ENCODE results near the gene STXBP3.
"Not testable (repeated sequence)": the region's sequence is repeated elsewhere in the genome, so short reads cannot be mapped to it uniquely, and the experiment has no call there.

The STXBP3 gene, protein sequence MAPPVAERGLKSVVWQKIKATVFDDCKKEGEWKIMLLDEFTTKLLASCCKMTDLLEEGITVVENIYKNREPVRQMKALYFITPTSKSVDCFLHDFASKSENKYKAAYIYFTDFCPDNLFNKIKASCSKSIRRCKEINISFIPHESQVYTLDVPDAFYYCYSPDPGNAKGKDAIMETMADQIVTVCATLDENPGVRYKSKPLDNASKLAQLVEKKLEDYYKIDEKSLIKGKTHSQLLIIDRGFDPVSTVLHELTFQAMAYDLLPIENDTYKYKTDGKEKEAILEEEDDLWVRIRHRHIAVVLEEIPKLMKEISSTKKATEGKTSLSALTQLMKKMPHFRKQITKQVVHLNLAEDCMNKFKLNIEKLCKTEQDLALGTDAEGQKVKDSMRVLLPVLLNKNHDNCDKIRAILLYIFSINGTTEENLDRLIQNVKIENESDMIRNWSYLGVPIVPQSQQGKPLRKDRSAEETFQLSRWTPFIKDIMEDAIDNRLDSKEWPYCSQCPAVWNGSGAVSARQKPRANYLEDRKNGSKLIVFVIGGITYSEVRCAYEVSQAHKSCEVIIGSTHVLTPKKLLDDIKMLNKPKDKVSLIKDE

DNA sequence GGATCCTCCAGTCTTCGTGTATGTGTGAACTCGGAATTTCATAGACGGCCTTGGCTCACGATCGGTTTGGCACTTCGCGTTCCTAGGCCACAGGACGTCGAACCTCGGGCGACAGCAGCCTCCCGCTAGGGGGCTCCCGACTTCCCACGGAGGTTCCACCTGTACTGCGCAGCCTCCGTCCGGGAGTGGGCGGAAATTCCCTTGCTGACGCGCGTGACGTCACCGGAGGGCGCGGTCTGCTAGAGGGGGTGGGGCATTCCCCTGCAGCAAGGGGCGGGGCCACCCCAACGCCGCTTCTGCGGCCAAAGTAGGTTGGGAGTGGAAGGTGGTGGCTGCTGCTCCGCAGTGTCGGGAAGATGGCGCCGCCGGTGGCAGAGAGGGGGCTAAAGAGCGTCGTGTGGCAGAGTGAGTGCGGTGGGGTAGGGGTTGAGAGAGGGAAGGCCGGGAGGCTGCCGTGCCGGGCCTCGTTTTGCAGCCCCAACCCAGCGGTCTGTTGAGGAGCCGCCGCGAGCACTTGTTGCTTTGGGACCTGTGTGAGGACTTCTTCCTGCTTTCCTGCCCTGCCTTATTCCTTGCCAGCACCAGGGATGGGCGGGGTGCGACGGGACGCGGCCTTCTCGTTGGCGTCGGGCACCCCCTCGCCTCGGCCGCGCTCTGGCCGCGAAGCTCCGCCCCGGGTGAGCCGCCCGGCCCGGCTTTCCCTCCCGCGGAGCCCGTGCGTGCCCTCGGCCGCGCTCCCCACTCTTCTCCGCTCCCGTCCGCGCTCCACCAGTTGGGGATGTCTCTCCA is at the start of gene STXBP3:
Gene STXBP3, plus strand, starts transcription at position 293 of the 789 bp plus-strand sequence. Its CDS starts 64 bp downstream, at position 357.
- DNase-seq = peak; percentile 93

- DNase-seq = no peak
These were observed 46.8 kb upstream of the STXBP3 start for GRCh38 chr1:108699375-108700332.

DNA sequence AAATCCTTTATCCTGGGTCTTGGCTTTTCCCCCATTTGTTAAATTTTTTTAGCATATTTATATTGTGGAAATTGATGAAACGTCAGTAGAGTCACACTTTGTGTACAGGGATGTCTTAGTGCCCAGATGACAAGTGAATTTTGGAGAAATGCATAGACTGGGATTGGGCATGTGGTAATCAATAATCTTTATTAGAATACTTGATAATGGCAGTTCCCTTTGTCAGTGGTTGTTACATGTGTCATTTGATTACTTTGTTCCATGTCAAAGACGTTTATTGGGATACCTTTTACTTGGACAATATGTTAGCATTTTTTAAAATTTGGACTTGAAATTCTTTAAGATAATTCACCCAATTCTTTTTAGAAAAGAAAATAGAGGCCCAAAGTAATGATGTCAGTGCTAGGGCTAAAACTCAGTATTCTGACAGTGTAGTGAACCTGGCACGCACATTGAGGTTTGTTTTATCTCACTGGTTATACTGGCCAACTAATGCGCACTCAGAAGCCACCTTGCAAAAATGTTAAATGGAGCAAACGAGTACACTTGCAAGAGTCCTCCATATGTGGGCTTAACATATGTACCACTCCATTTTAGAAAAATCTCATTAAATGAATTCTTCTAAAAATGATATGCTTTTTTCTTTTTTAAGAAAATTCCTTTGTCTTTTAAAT is 45.2 kb upstream of the STXBP3 start:
- no peak for DNase-seq

- DNase-seq = not testable (repeated sequence)
These were observed 44.4 kb upstream of the STXBP3 start for GRCh38 chr1:108702109-108702508.

GRCh38 chr1:108703939-108704338 is 42.5 kb upstream of the STXBP3 start:
- DNase-seq = no peak

- no peak for DNase-seq
These were observed 42.0 kb upstream of the STXBP3 start for GRCh38 chr1:108704496-108704895.

- DNase-seq = no peak
These were observed 39.8 kb upstream of the STXBP3 start for GRCh38 chr1:108706643-108707042.

GRCh38 chr1:108708691-108709660 is 37.5 kb upstream of the STXBP3 start:
- no peak for DNase-seq

DNA sequence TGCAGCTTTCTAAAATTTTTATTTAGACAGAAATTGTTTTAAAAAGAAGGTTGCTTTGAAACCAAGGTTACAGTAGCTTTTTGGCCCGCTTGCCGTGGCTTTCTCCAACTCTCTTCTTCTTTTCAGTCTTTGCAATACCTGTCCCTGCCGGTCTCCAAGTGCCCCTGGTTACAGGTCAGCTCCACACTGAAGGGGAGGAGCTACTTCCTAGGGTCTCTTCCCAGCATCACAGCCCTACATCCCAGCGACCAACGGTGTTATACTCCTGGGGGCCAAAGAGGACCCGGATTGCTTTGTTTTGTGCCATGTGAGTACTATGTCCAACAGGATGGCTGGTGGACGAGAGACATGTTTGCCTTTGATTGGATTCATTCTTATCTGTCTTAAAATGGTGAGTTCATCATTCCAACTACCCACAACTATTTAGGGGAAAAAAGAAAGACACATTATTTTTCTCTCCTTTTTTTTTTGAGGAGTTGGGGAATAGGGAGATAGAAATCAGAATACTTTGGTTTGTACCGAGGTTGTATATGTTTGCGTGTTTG is 33.8 kb upstream of the STXBP3 start, which contains the start of gene FNDC7:
Gene FNDC7, plus strand, starts transcription at position 303 of the 545 bp plus-strand sequence. Its CDS starts 26 bp downstream, at position 329.
- no peak for DNase-seq

- no peak for DNase-seq
These were observed 30.5 kb upstream of the STXBP3 start for GRCh38 chr1:108715932-108716331.

- DNase-seq = no peak
These were observed 29.8 kb upstream of the STXBP3 start for GRCh38 chr1:108716437-108717230.

DNA sequence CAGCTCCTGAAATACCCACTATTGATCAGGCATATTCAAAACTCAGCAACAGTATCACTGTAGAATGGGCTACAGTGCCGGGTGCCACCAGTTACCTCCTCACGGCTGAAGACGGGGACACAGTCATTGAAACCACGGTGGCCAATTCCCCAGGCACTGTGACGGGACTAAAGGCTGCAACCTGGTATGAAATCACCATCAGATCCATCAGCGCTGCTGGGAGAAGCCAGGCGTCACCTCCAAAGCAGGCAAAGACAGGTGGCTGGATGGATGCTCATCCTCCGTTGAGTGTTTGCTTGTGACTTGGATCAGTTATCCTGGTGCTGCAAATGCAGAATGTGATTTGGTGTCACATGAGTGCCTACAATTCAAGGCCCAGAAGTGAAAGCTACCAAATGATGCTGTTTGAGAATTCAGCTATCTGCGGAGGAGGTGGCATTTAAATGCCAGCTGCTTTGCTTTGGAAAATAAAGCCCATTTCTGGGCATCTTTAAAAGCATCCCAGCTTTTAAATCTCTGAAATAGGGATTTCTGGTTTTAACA is 28.6 kb upstream of the STXBP3 start:
- no peak for DNase-seq

DNA sequence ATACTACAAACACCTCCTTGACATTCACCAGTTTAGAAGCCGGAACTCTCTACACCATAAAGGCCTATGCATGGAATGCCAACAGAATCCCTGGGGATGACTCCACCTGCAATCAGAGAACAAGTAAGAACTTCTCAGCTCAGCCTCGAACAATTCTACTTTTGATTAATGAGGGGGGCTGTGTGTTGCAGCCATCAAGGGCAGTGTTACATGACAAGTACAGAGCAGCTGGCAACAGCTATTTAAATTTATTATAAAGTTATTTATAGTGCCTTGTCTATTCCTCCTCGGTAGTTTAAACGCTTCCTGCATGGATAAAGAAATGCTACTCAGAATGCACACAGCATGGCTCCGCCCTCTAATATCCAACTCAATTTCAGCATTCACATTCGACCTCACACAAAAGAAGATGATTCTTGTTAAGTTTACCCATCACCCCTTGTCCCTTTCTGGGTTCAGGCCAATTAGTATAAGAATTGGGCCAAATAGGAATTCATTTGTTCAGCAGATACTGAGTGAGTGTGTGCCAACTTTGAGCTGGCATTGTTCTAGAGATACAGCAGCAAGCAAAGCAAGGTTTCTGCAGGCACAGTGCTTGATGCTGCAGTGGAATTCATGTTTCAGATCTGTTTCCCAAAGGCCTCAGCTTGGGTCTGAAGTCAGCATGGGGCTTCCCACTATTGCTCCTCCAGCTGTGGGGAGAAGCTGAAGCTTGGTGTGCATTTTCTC is 27.4 kb upstream of the STXBP3 start:
- no peak for DNase-seq

- no peak for DNase-seq
These were observed 26.6 kb upstream of the STXBP3 start for GRCh38 chr1:108719656-108720435.

GRCh38 chr1:108722292-108722691 is 24.2 kb upstream of the STXBP3 start:
- DNase-seq = no peak

GRCh38 chr1:108725906-108726305 is 20.6 kb upstream of the STXBP3 start:
- DNase-seq = no peak

DNA sequence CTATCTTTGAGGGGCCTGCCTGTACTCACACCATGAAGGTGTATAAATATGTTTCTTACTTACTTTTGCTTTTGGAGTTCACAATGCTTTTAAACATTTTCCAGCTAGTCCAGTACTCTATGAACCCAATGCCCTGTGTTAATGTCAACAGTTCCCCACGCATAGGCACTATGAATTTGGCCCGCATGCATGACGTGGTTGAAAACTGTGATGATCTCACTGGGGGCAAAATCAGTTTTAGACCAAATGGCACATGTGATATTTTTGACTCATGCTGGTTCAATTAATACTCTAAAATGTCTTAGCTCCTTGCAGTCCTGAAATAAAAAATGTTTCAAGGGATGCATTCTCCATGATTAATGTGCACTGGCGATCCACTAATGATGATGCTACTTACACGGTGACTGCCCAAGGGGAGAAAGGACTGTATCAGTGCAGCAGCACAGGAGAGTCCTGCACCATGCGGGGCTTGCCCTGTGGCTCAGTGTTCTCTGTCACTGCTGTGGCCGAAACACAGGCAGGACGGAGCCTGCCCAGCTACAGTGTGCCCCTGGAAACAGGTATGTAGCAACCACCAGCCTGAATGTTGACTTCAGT is 18.0 kb upstream of the STXBP3 start:
- DNase-seq = no peak
